ENCODE measurements around the gene BUB1B. TPM values are rescaled to one million over a fixed set of nuclear protein-coding genes. Genes with fewer than 3 reads are reported as not detected.
A peak's percentile ranks its signal among the peaks of the same experiment; 100 is the strongest.

Gene BUB1B
- total RNA-seq, 2 donors from 2014 or later: 2.5 to 8.2 TPM

GRCh38 chr15:40250771-40251483 lies 90.1 kb downstream of the BUB1B start:
- TF ChIP-seq CTCF (IDR thresholded peaks at IDR 0.05) (no peak), POLR2A (IDR thresholded peaks at IDR 0.05) (no peak), POLR2AphosphoS5 (IDR thresholded peaks at IDR 0.05) (no peak)
- no peak for DNase-seq (ENCODE audit: low spot score)
- Histone ChIP-seq H3K9me3 (no peaks in the 10 kb centered on the region), H3K27ac (no peak overlapping the region), H3K27me3 (replicated peaks; ENCODE audit: insufficient read depth) (no peaks in the 10 kb centered on the region), H3K36me3 (no peaks in the 10 kb centered on the region), H3K4me3 (no peak overlapping the region), H3K4me1 (replicated peaks) (peaks cover 6% of the 10 kb centered on the region)
- intact Hi-C loops (cut with DNase I): no loop called here
- 94% methylated on average over 13 of the region's 13 CpGs for WGBS

DNA sequence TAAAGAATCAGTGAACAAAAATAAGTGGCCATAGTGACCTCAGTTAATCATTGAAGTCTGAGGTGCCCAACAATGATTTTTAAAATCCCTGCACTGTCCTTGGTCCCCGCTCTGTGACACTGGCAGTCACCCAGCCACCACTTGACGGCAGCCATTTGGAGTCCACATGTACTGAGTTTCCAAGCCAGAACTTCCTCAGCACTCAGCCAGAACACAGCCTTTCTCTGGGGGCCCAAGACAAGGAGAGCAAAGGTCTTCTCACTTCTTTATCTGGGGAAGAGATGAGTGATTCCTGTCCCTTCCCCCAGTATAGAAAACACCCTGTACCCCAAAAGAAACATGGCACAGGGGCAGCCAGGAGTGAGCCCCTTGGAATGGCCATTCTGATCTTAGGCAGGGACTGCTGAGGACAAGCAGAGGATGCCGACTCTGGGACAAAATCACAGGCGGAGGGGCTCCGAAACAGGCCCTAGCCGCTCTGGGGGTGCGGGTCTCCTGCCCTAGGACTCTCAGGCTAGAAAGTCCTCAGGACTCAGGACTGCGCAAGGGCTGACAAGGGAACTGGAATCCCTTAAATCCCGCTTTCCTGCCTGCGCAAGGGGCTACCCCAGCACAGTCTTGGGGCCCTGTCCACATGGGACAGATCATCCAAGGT lies 90.7 kb downstream of the BUB1B start:
- intact Hi-C loops (cut with DNase I): no loop called here
- H3K27me3 ChIP-seq (replicated peaks; ENCODE audit: insufficient read depth): no peaks in the 10 kb centered on the region
- DNase-seq (ENCODE audit: low spot score): no peak
- peaks cover 6% of the 10 kb centered on the region for H3K4me1 ChIP-seq (replicated peaks)
- no peak overlapping the region for H3K4me3 ChIP-seq
- peak overlapping the region in 1 of 2 donors; percentile 44 for H3K27ac ChIP-seq
- H3K9me3 ChIP-seq: no peaks in the 10 kb centered on the region
- no peak for TF ChIP-seq POLR2AphosphoS5 (IDR thresholded peaks at IDR 0.05)
- 84% methylated on average over 10 of the region's 10 CpGs for WGBS
- no peaks in the 10 kb centered on the region for H3K36me3 ChIP-seq

DNA sequence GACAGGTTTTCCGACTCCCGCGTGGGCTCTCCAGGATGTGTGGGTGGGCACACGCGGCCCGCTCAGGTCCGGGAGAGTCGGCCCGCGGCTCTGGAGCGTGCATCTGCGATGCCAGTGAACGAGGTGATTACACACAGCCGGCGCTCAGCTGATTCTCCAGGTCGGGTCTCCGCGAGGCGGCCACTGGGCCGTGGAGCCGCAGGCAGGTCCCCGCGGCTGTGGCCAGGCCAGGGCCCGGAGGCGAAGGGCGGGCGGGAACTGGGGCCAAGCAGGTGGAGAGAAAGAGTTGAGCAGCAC lies 91.2 kb downstream of the BUB1B start:
- H3K9me3 ChIP-seq: no peaks in the 10 kb centered on the region
- intact Hi-C loops (cut with DNase I): no loop called here
- H3K4me3 ChIP-seq: peak overlapping the region; percentile 41 to 52
- peak overlapping the region; percentile 35 to 44 for H3K27ac ChIP-seq
- 50% methylated on average over 27 of the region's 27 CpGs for WGBS
- TF ChIP-seq CTCF (IDR thresholded peaks at IDR 0.05): no peak
- no peak for TF ChIP-seq POLR2AphosphoS5 (IDR thresholded peaks at IDR 0.05)
- no peaks in the 10 kb centered on the region for H3K36me3 ChIP-seq
- no peak for DNase-seq (ENCODE audit: low spot score)
- H3K27me3 ChIP-seq (replicated peaks; ENCODE audit: insufficient read depth): no peaks in the 10 kb centered on the region
- peaks cover 6% of the 10 kb centered on the region for H3K4me1 ChIP-seq (replicated peaks)

GRCh38 chr15:40252438-40253166 lies 91.7 kb downstream of the BUB1B start:
- peak; percentile 54 for DNase-seq (ENCODE audit: low spot score)
- intact Hi-C loops (cut with DNase I): no loop called here
- Histone ChIP-seq H3K4me1 (replicated peaks) (peaks cover 6% of the 10 kb centered on the region), H3K27ac (peak overlapping the region; percentile 35 to 44), H3K27me3 (replicated peaks; ENCODE audit: insufficient read depth) (no peaks in the 10 kb centered on the region), H3K4me3 (peak overlapping the region; percentile 41 to 52), H3K9me3 (no peaks in the 10 kb centered on the region), H3K36me3 (no peaks in the 10 kb centered on the region)
- WGBS: 3% methylated on average over 67 of the region's 82 CpGs
- TF ChIP-seq CTCF (IDR thresholded peaks at IDR 0.05): peak in 1 of 4 experiments; percentile 5
- TF ChIP-seq POLR2AphosphoS5 (IDR thresholded peaks at IDR 0.05): peak; percentile 15
- peak; percentile 70 for TF ChIP-seq POLR2A (IDR thresholded peaks at IDR 0.05)

GRCh38 chr15:40253167-40253790 lies 92.4 kb downstream of the BUB1B start:
- Histone ChIP-seq H3K36me3 (no peaks in the 10 kb centered on the region), H3K9me3 (no peaks in the 10 kb centered on the region), H3K4me1 (replicated peaks) (peaks cover 6% of the 10 kb centered on the region), H3K27me3 (replicated peaks; ENCODE audit: insufficient read depth) (no peaks in the 10 kb centered on the region), H3K4me3 (peak overlapping the region; percentile 41 to 52), H3K27ac (peak overlapping the region; percentile 35 to 44)
- no peak for TF ChIP-seq POLR2AphosphoS5 (IDR thresholded peaks at IDR 0.05)
- TF ChIP-seq POLR2A (IDR thresholded peaks at IDR 0.05): no peak
- no peak for TF ChIP-seq CTCF (IDR thresholded peaks at IDR 0.05)
- no peak for DNase-seq (ENCODE audit: low spot score)
- WGBS: 40% methylated on average over 28 of the region's 28 CpGs
- intact Hi-C loops (cut with DNase I): no loop called here

All from prostate gland (tissue), 2 donors.